NB4 (cell line): ENCODE data around the gene JPT2.
"Not testable (repeated sequence)": the region's sequence is repeated elsewhere in the genome, so short reads cannot be mapped to it uniquely, and the experiment has no call there.

Source experiments
- DNase-seq: peaks from one replicate; pipeline ENCODE4 v3.0.0; 2010; ENCODE audit warnings: low read depth
- H3K4me3 ChIP-seq: one replicate; pipeline ENCODE4 v1.5.1; 2011; ENCODE audit warnings: mild to moderate bottlenecking, low read depth, low read length, moderate library complexity
- MYC ChIP-seq: IDR thresholded peaks from 2 replicates; pipeline ENCODE4 v1.6.1; 2011; ENCODE audit warnings: low read depth, low read length
- POLR2A ChIP-seq: IDR thresholded peaks from 2 replicates; pipeline ENCODE4 v1.6.1; 2011; ENCODE audit warnings: mild to moderate bottlenecking; ENCODE audit not compliant: insufficient read length; ENCODE audit errors: extremely low read depth
- TF ChIP-seq, protein P1 (sequence below): IDR thresholded peaks from one replicate; pipeline ENCODE4 v1.5.1; 2012; ENCODE audit warnings: low read depth, low read length
- TF ChIP-seq, protein P2 (sequence below): IDR thresholded peaks from 2 replicates; pipeline ENCODE4 v1.6.1; 2011; ENCODE audit warnings: low read depth, low read length

The JPT2 gene

DNA sequence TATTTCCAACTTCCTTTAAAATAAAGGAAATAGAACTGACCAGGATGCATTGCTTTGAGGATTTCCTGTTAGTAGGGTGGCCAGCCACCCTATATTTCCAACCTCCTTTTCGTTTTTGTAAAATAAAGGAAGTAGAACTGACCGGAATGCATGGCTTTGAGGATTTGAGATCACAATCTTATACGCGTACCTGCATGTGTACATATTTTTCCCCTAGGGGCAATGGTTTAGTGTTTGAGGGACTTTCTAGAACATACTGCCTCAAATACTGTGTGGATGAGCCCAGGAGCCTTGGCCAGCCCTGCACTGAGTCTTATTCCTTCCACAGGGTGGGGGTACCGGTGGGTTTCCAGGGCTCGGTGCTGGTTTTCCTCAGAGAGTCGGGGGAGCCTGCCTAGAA lies 53.5 kb downstream of the JPT2 start:
- TF ChIP-seq POLR2A (no peak), MYC (no peak)
- TF ChIP-seq, protein P1, sequence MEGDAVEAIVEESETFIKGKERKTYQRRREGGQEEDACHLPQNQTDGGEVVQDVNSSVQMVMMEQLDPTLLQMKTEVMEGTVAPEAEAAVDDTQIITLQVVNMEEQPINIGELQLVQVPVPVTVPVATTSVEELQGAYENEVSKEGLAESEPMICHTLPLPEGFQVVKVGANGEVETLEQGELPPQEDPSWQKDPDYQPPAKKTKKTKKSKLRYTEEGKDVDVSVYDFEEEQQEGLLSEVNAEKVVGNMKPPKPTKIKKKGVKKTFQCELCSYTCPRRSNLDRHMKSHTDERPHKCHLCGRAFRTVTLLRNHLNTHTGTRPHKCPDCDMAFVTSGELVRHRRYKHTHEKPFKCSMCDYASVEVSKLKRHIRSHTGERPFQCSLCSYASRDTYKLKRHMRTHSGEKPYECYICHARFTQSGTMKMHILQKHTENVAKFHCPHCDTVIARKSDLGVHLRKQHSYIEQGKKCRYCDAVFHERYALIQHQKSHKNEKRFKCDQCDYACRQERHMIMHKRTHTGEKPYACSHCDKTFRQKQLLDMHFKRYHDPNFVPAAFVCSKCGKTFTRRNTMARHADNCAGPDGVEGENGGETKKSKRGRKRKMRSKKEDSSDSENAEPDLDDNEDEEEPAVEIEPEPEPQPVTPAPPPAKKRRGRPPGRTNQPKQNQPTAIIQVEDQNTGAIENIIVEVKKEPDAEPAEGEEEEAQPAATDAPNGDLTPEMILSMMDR = no peak
- TF ChIP-seq, protein P2, sequence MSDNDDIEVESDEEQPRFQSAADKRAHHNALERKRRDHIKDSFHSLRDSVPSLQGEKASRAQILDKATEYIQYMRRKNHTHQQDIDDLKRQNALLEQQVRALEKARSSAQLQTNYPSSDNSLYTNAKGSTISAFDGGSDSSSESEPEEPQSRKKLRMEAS = no peak
- no peak for DNase-seq
- no peak overlapping the region for H3K4me3 ChIP-seq

DNA sequence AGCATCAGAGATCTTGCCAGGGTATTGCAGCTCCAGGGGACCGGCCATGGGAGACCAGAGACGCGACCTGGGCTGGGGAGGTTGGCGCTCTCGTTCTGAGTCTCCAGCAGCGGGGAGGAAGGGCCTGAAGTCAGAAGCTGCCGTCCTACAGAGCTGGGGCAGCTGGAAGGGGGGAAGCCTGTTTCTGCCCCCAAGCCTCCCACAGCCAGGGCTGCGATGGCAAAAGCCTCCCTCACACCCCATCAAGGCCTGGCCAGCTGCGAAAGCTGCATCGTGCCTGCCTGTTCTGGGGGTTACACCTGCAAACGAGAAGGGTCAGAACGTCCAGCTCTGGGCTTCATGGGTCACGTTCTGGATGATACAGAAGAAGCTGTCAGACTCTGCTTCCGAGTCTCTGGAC lies 54.0 kb downstream of the JPT2 start:
- no peak for DNase-seq
- no peak overlapping the region for H3K4me3 ChIP-seq
- TF ChIP-seq, protein P1 = no peak
- TF ChIP-seq POLR2A (no peak), MYC (no peak)
- TF ChIP-seq, protein P2 = no peak

DNA sequence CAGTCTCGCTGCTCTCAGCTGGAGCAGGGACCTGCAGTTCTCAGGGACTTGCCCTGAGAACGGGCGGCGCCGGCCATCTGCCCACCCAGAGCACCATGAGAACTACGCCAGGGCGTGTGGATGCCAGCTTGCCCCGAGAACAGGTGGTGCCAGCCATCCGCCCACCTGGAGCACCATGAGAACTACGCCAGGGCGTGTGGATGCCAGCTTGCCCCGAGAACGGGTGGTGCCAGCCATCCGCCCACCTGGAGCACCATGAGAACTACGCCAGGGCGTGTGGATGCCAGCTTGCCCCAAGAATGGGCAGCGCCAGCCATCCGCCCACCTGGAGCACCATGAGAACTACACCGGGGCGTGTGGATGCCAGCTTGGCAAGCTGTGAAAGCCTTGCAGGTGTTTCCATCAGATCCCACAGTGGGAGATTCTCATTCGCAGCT lies 54.5 kb downstream of the JPT2 start:
- not testable (repeated sequence) for DNase-seq, H3K4me3 ChIP-seq

DNA sequence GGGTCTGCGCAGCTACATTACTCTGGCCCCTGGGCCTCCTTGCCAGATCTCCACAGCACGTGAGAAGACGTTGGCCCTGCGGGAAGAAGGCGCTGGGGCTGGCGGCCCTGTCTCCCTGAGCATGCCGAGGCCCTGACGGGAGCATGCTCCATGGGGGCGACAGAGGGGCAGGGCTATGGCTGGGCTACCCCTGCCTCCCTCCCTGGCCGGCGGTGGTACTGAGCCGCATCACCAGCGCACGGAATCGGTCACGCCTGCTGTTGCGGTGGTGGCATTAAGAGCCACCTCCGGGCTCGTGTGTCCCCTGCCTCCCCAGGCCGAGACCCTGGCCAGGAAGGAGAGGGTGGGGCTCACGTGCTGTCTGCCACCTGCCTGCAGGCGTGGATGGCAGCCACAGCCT lies 56.0 kb downstream of the JPT2 start:
- DNase-seq = no peak
- no peak overlapping the region for H3K4me3 ChIP-seq
- TF ChIP-seq MYC (no peak), POLR2A (no peak)
- TF ChIP-seq, protein P2 = no peak
- TF ChIP-seq, protein P1 = no peak

DNA sequence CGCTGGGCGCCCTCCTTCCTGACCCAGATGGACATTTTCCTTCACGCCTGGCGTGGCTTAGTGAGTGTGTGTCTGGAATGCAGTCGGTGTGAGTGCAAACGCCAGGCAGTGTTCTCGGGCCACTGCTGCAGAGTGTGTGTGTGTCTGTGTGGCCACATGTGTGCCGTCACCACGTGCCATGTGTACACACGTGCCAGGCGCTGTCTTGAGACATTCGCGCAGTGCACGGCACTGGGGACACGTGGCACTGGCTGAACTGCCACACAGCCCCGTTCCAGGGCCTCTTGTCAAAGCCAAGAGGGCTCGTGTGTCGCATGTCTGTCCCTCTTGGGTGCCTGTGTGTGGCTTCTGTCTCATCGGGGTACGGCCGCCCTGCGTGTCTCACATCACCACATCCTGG lies 56.7 kb downstream of the JPT2 start:
- DNase-seq = no peak
- TF ChIP-seq POLR2A (no peak), MYC (no peak)
- TF ChIP-seq, protein P2 = no peak
- TF ChIP-seq, protein P1 = no peak
- no peak overlapping the region for H3K4me3 ChIP-seq

DNA sequence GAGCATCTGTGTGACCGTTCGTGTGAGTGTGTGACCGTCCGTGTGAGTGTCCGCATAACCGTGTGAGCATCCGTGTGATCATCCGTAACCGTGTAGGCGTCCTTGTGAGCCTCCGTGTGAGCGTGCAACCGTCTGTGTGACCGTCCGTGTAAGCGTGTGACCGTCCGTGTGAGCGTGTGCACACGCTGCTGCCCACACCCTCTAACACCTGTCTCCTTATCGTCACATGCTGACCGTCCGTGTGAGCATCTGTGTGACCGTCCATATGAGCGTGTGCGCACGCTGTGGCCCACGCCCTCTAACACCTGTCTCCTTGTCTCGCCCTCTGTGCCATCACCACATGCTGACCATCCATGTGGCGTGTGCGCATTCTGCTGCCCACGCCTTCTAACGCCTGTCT lies 62.2 kb downstream of the JPT2 start:
- DNase-seq = no peak
- H3K4me3 ChIP-seq = no peak overlapping the region
- TF ChIP-seq, protein P2 = no peak
- no peak for TF ChIP-seq POLR2A
- TF ChIP-seq, protein P1 = no peak
- no peak for TF ChIP-seq MYC
